AG04450 (cell line): ENCODE results near the gene TMTC1. TPM values are rescaled to one million over a fixed set of nuclear protein-coding genes. Genes with fewer than 3 reads are reported as not detected.

Source experiments
- CTCF ChIA-PET: fragments of 300-600, 350-600 bp; formaldehyde crosslinking; extraction: SDS; loops from one replicate; lab custom pipeline; 2022; ENCODE audit warnings: antibody characterized with exemption, inconsistent platforms; lab: Charles Lee
- POLR2A ChIA-PET: fragments of 350-600 bp; formaldehyde crosslinking; extraction: SDS; loops from one replicate; lab custom pipeline; 2021; ENCODE audit warnings: antibody characterized with exemption, inconsistent platforms; lab: Yijun Ruan, JAX
- DNase-seq: peaks from one replicate; pipeline ENCODE4 v3.0.0-alpha.2; 2011; ENCODE audit warnings: low read depth, low spot score
- H3K27ac ChIP-seq: one replicate; pipeline ENCODE4 v1.5.1; 2012; ENCODE audit warnings: low read depth, low read length, control low read depth
- H3K27me3 ChIP-seq: one replicate; pipeline ENCODE4 v1.6.0; 2012; ENCODE audit warnings: low read length; ENCODE audit not compliant: control insufficient read depth, insufficient read depth
- H3K4me3 ChIP-seq: 2 replicates; pipeline ENCODE4 v1.5.1; 2011; ENCODE audit warnings: mild to moderate bottlenecking, low read depth, low read length, control low read depth
- H3K9me3 ChIP-seq: 2 replicates; pipeline ENCODE4 v1.5.1; 2012; ENCODE audit warnings: low read length; ENCODE audit not compliant: control insufficient read depth, insufficient read depth
- CTCF ChIP-seq: IDR thresholded peaks from 2 replicates; pipeline ENCODE4 v1.5.1; 2011; ENCODE audit warnings: low read depth, low read length, control low read depth, inconsistent platforms
- polyA plus RNA-seq: library from polyadenylated mRNA; depleted of rRNA; stranded (reverse); fragments of >200 nt; gene quantifications from 2 replicates; pipeline ENCODE4 v1.2.3, GENCODE V29; 2011

The TMTC1 gene
- polyA plus RNA-seq, 1 experiment, result 66.8 TPM

GRCh38 chr12:29671742-29672141, 112.0 kb downstream of the TMTC1 start:
- Histone ChIP-seq H3K4me3 (no peak overlapping the region), H3K27me3 (no peaks in the 10 kb centered on the region), H3K27ac (no peak overlapping the region), H3K9me3 (no peaks in the 10 kb centered on the region)
- ChIA-PET CTCF (no interaction called here), POLR2A (no interaction called here)
- no peak for TF ChIP-seq CTCF
- DNase-seq, result no peak

- TF ChIP-seq CTCF, result no peak
- no peak for DNase-seq
- POLR2A ChIA-PET, result no interaction called here
- CTCF ChIA-PET, result interaction anchor here (0.6 to 1.0 kb wide), 2 partner anchors 11 to 388 kb away, joined by 3 to 5 read pairs; no protein-coding TSS in a partner anchor
- H3K27me3 ChIP-seq, result no peaks in the 10 kb centered on the region
- no peak overlapping the region for H3K4me3 ChIP-seq
- H3K27ac ChIP-seq, result no peak overlapping the region
- no peaks in the 10 kb centered on the region for H3K9me3 ChIP-seq
Measured at GRCh38 chr12:29667011-29667410, 116.7 kb downstream of the TMTC1 start.

GRCh38 chr12:29665107-29665506, 118.6 kb downstream of the TMTC1 start:
- CTCF ChIA-PET, result no interaction called here
- H3K27me3 ChIP-seq, result no peaks in the 10 kb centered on the region
- no peak overlapping the region for H3K4me3 ChIP-seq
- no peak for DNase-seq
- TF ChIP-seq CTCF, result no peak
- H3K27ac ChIP-seq, result no peak overlapping the region
- no peaks in the 10 kb centered on the region for H3K9me3 ChIP-seq
- POLR2A ChIA-PET, result no interaction called here

- no peak for DNase-seq
- Histone ChIP-seq H3K9me3 (no peaks in the 10 kb centered on the region), H3K27me3 (no peaks in the 10 kb centered on the region), H3K4me3 (no peak overlapping the region), H3K27ac (no peak overlapping the region)
- POLR2A ChIA-PET, result interaction anchor here (0.6 kb wide), 1 partner anchor 820 kb away, joined by 7 read pairs; no protein-coding TSS in a partner anchor
- CTCF ChIA-PET, result interaction anchor here (0.7 kb wide), 1 partner anchor 110 kb away, joined by 3 read pairs; no protein-coding TSS in a partner anchor
- TF ChIP-seq CTCF, result no peak
Measured at GRCh38 chr12:29662734-29663323, 120.9 kb downstream of the TMTC1 start.

- CTCF ChIA-PET, result no interaction called here
- POLR2A ChIA-PET, result interaction anchor here (0.7 kb wide), 1 partner anchor 519 kb away, joined by 3 read pairs; no protein-coding TSS in a partner anchor
- Histone ChIP-seq H3K27ac (no peak overlapping the region), H3K9me3 (no peaks in the 10 kb centered on the region), H3K27me3 (no peaks in the 10 kb centered on the region), H3K4me3 (no peak overlapping the region)
- no peak for DNase-seq
- TF ChIP-seq CTCF, result no peak
Measured at GRCh38 chr12:29660847-29661246, 122.9 kb downstream of the TMTC1 start.
